K562 (cell line): ENCODE data around the gene PBXIP1. TPM values are rescaled to one million over a fixed set of nuclear protein-coding genes. Genes with fewer than 3 reads are reported as not detected.

Experiments used
- L3MBTL2 ChIP-seq: fragments of 450-650 bp; IDR thresholded peaks from 2 replicates; pipeline ENCODE4 v1.6.1; 2016; ENCODE audit warnings: mild to moderate bottlenecking, moderate library complexity
- LCOR ChIP-seq: sonication (generic); formaldehyde crosslinking; IDR thresholded peaks from 2 replicates; pipeline ENCODE4 v1.8.0; 2022; ENCODE audit warnings: mild to moderate bottlenecking, missing genetic modification reagents
- LEF1 ChIP-seq: fragments of 450-650 bp; IDR thresholded peaks from 2 replicates; pipeline ENCODE4 v1.6.1; 2016; ENCODE audit warnings: mild to moderate bottlenecking
- MYC ChIP-seq, 2 experiments: fragments of 250-450 bp in 1 of 2; sonication (Bioruptor Pico) in 1 of 2; IDR thresholded peaks; 2 replicates each; pipeline versions ENCODE4 v1.5.1 to v1.6.1; 2012 to 2021; ENCODE audit warnings: low read depth in 2 of 2, borderline replicate concordance in 1 of 2, improper control_type of control experiment in 1 of 2, low read length in 1 of 2, mild to moderate bottlenecking in 1 of 2, moderate library complexity in 1 of 2
- PHF21A ChIP-seq: fragments of 450-650 bp; IDR thresholded peaks from 2 replicates; pipeline ENCODE4 v1.6.1; 2017; ENCODE audit warnings: low read depth, borderline replicate concordance
- RAD21 ChIP-seq, 2 experiments: fragments of 250-450 bp in 1 of 2; fragments of 450-650 bp in 1 of 2; sonication (Bioruptor Pico) in 1 of 2; formaldehyde crosslinking in 1 of 2; IDR thresholded peaks in 1 of 2; conservative IDR thresholded peaks in 1 of 2; 2 replicates each; pipeline versions ENCODE4 v1.4.0 to v1.8.0; 2020 to 2022; ENCODE audit warnings: mild to moderate bottlenecking in 2 of 2, moderate library complexity in 1 of 2
- RBBP5 ChIP-seq: fragments of 200-600 bp; sonication (generic); IDR thresholded peaks from 2 replicates; pipeline ENCODE4 v1.6.1; 2012; ENCODE audit warnings: borderline replicate concordance, mild to moderate bottlenecking, low read length, control low read depth, inconsistent platforms; ENCODE audit not compliant: insufficient read depth, poor library complexity, severe bottlenecking
- SIN3A ChIP-seq, 2 experiments: fragments of 150-350 bp in 1 of 2; IDR thresholded peaks; 2 replicates each; pipeline ENCODE4 v1.6.1; 2011 to 2016; ENCODE audit warnings: borderline replicate concordance in 2 of 2, low read depth in 2 of 2, low read length in 2 of 2, mild to moderate bottlenecking in 2 of 2, moderate library complexity in 2 of 2; ENCODE audit not compliant: control insufficient read depth in 1 of 2
- TRIM24 ChIP-seq, 2 experiments: fragments of 450-650 bp; IDR thresholded peaks; 2 replicates each; pipeline ENCODE4 v1.6.1; 2016
- ZBTB1 ChIP-seq: sonication (generic); formaldehyde crosslinking; IDR thresholded peaks from 2 replicates; pipeline ENCODE4 v1.8.1; 2023; ENCODE audit warnings: missing genetic modification reagents, low read depth, mild to moderate bottlenecking, borderline replicate concordance
- ZBTB17 ChIP-seq: fragments of 450-650 bp; formaldehyde crosslinking; IDR thresholded peaks from 2 replicates; pipeline ENCODE4 v1.4.0; 2020; ENCODE audit warnings: mild to moderate bottlenecking
- polyA plus RNA-seq, 8 experiments: library from polyadenylated mRNA; depleted of rRNA in 4 of 8; stranded (reverse) in 5 of 8; unstranded in 3 of 8; fragments of >200 nt; fragmentation: Nextera tagmentation in 2 of 8; fragmentation: Illumina TruSeq in 1 of 8; extraction: Ambion mirVana in 2 of 8; extraction: Trizol in 1 of 8; gene quantifications; 2 replicates each; pipeline versions ENCODE4 v1.2.1 to v1.2.3, GENCODE V29; 2011 to 2014; ENCODE audit warnings: inconsistent platforms in 1 of 8, missing spikeins in 1 of 8
- total RNA-seq, 7 experiments: library from RNA; depleted of rRNA in 6 of 7; stranded (reverse); fragments of >200 nt in 6 of 7; fragmentation: Illumina TruSeq in 2 of 7; extraction: Trizol in 2 of 7; gene quantifications; 2 replicates each; pipeline versions ENCODE4 v1.2.1 to v1.2.3, GENCODE V29; 2011 to 2021; ENCODE audit warnings: low replicate concordance in 1 of 7
- TF ChIP-seq, protein P1 (sequence below), 2 experiments: fragments of 450-650 bp in 1 of 2; sonication (generic) in 1 of 2; formaldehyde crosslinking in 1 of 2; IDR thresholded peaks; 2 replicates each; pipeline versions ENCODE4 v1.7.1 to v1.9.0; 2016 to 2022; ENCODE audit warnings: inconsistent platforms in 1 of 2, mild to moderate bottlenecking in 1 of 2, missing genetic modification reagents in 1 of 2
- TF ChIP-seq, protein P2 (sequence below): sonication (generic); formaldehyde crosslinking; IDR thresholded peaks from 2 replicates; pipeline ENCODE4 v1.8.0; 2022; ENCODE audit warnings: mild to moderate bottlenecking, missing genetic modification reagents

The PBXIP1 gene
- total and polyA plus RNA-seq, 9 of the 15 experiments (the other 6 are each of a cell fraction or from before 2014, with no cell fraction given): 0.13 to 8.3 (median 5.8) TPM

DNA sequence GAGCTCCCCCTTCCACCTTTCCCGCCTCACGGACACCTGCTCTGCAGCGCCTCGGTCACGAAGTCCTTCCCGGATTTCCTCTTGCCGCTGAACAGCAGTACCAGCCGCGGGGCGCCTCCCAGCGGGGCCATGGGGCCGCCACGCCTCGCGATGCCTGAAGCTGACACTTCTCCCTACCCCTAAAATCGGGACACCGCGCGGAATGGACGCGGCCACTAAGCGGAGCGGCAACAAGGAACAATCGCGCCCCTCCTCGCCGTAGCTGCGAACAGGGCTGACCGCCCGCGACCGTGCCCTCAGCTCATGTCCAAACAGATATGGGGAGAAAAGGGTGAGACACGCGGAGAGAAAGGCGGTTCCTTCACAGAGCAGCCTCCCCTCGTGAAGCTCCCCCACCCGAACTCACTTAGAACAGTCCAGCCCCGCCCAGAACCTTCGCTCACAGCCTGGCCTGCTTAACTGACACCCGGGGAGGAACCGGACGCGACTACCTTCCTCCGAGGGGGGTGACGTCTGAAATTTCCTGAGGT lies 19.3 kb downstream of the PBXIP1 start, which contains the start of gene PMVK (continued):
- TF ChIP-seq, protein P1, sequence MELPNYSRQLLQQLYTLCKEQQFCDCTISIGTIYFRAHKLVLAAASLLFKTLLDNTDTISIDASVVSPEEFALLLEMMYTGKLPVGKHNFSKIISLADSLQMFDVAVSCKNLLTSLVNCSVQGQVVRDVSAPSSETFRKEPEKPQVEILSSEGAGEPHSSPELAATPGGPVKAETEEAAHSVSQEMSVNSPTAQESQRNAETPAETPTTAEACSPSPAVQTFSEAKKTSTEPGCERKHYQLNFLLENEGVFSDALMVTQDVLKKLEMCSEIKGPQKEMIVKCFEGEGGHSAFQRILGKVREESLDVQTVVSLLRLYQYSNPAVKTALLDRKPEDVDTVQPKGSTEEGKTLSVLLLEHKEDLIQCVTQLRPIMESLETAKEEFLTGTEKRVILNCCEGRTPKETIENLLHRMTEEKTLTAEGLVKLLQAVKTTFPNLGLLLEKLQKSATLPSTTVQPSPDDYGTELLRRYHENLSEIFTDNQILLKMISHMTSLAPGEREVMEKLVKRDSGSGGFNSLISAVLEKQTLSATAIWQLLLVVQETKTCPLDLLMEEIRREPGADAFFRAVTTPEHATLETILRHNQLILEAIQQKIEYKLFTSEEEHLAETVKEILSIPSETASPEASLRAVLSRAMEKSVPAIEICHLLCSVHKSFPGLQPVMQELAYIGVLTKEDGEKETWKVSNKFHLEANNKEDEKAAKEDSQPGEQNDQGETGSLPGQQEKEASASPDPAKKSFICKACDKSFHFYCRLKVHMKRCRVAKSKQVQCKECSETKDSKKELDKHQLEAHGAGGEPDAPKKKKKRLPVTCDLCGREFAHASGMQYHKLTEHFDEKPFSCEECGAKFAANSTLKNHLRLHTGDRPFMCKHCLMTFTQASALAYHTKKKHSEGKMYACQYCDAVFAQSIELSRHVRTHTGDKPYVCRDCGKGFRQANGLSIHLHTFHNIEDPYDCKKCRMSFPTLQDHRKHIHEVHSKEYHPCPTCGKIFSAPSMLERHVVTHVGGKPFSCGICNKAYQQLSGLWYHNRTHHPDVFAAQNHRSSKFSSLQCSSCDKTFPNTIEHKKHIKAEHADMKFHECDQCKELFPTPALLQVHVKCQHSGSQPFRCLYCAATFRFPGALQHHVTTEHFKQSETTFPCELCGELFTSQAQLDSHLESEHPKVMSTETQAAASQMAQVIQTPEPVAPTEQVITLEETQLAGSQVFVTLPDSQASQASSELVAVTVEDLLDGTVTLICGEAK (IDR thresholded peaks at IDR 0.05): peak; percentile 75; the same call in 1 of the 2 replicates
- TF ChIP-seq, protein P1 (CRISPR knock-in tag; IDR thresholded peaks at IDR 0.05): no peak
- TF ChIP-seq ZBTB1 (CRISPR knock-in tag) (0 out of 2 replicates have a peak, but pooled peaks have one; percentile 63), PHF21A (peak; percentile 100), L3MBTL2 (peak; percentile 100), MYC (IDR thresholded peaks at IDR 0.05; ENCODE audit: low read depth, low read length) (peak; percentile 93), MYC (CRISPR knock-in tag; IDR thresholded peaks at IDR 0.05; ENCODE audit: borderline replicate concordance, low read depth) (peak; percentile 73; the same call in 1 of the 2 replicates), LCOR (CRISPR knock-in tag) (peak; percentile 95), RAD21 (CRISPR knock-in tag; conservative IDR thresholded peaks at IDR 0.05 in 1 of 2, IDR thresholded peaks at IDR 0.05 in 1 of 2) (peak; percentile 52 to 75), RBBP5 (peak; percentile 75), ZBTB17 (CRISPR knock-in tag) (peak; percentile 77), TRIM24 (IDR thresholded peaks at IDR 0.05) (peak; percentile 25 to 51; a peak in 1 of 4 replicates), SIN3A (IDR thresholded peaks at IDR 0.05; ENCODE audit: borderline replicate concordance in 2 of 2, control insufficient read depth in 1 of 2, low read depth in 2 of 2, low read length in 2 of 2) (peak; percentile 1 to 56; a peak in 1 of 4 replicates), LEF1 (peak; percentile 32)
- TF ChIP-seq, protein P2, sequence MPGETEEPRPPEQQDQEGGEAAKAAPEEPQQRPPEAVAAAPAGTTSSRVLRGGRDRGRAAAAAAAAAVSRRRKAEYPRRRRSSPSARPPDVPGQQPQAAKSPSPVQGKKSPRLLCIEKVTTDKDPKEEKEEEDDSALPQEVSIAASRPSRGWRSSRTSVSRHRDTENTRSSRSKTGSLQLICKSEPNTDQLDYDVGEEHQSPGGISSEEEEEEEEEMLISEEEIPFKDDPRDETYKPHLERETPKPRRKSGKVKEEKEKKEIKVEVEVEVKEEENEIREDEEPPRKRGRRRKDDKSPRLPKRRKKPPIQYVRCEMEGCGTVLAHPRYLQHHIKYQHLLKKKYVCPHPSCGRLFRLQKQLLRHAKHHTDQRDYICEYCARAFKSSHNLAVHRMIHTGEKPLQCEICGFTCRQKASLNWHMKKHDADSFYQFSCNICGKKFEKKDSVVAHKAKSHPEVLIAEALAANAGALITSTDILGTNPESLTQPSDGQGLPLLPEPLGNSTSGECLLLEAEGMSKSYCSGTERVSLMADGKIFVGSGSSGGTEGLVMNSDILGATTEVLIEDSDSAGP (CRISPR knock-in tag): 0 out of 2 replicates have a peak, but pooled peaks have one; percentile 37
